ENCODE data around the gene GPR142.

GRCh38 chr17:74336307-74336706 lies 31.0 kb upstream of the GPR142 start:
- no peak for TF ChIP-seq EZH2 (IDR thresholded peaks at IDR 0.05)
- no peak for TF ChIP-seq POLR2AphosphoS5 (IDR thresholded peaks at IDR 0.05; ENCODE audit: borderline replicate concordance, low read depth, low read length)

Data from SK-N-MC (cell line).